GM23338 (cell line): ENCODE data around the gene GGT6. TPM values are rescaled to one million over a fixed set of nuclear protein-coding genes. Genes with fewer than 3 reads are reported as not detected.

Experiments used
- ATAC-seq: fragments of 200-7000 bp; cut with Tn5 transposase; 3 replicates; pipeline ENCODE4 v1.9.1; 2020
- DNase-seq: peaks from one replicate; pipeline ENCODE4 v3.0.0-alpha.2; 2015; ENCODE audit warnings: low spot score
- H2AFZ ChIP-seq: fragments of 200-600 bp; sonication (generic); 2 replicates; pipeline ENCODE4 v1.8.0; 2016; ENCODE audit warnings: antibody characterized with exemption, mild to moderate bottlenecking, moderate library complexity
- H3F3A ChIP-seq: fragments of 200-600 bp; sonication (generic); replicated peaks from 2 replicates; pipeline ENCODE4 v1.8.0; 2017; ENCODE audit warnings: antibody characterized with exemption, mixed run types, low read depth
- H3K27ac ChIP-seq: fragments of 200-600 bp; sonication (generic); 2 replicates; pipeline ENCODE4 v1.6.1; 2016; ENCODE audit warnings: low read depth
- H3K27me3 ChIP-seq: fragments of 200-600 bp; sonication (generic); 2 replicates; pipeline ENCODE4 v1.8.0; 2016; ENCODE audit warnings: mild to moderate bottlenecking, mixed run types, moderate library complexity; ENCODE audit not compliant: insufficient read depth
- H3K36me3 ChIP-seq: fragments of 200-600 bp; sonication (generic); 2 replicates; pipeline ENCODE4 v1.8.0; 2016; ENCODE audit warnings: mild to moderate bottlenecking; ENCODE audit not compliant: insufficient read depth
- H3K4me1 ChIP-seq: fragments of 200-600 bp; sonication (generic); 2 replicates; pipeline ENCODE4 v1.8.0; 2016; ENCODE audit warnings: mild to moderate bottlenecking, moderate library complexity; ENCODE audit not compliant: insufficient read depth
- H3K4me2 ChIP-seq: fragments of 200-600 bp; sonication (generic); 2 replicates; pipeline ENCODE4 v1.7.1; 2017; ENCODE audit warnings: mixed run types
- H3K4me3 ChIP-seq: fragments of 200-600 bp; sonication (generic); 2 replicates; pipeline ENCODE4 v1.6.1; 2016; ENCODE audit warnings: mixed run types
- H3K79me2 ChIP-seq: fragments of 200-600 bp; sonication (generic); replicated peaks from 2 replicates; pipeline ENCODE4 v1.8.0; 2017; ENCODE audit warnings: mild to moderate bottlenecking; ENCODE audit not compliant: insufficient read depth
- H3K9me2 ChIP-seq: fragments of 200-600 bp; sonication (generic); 2 replicates; pipeline ENCODE4 v1.8.0; 2017; ENCODE audit not compliant: insufficient read depth
- H4K20me1 ChIP-seq: fragments of 200-600 bp; sonication (generic); replicated peaks from 2 replicates; pipeline ENCODE4 v1.8.0; 2017; ENCODE audit warnings: mild to moderate bottlenecking; ENCODE audit not compliant: insufficient read depth
- H3K27ac Mint-ChIP-seq: 2 replicates; pipeline ENCODE4 v1.8.0; 2020; ENCODE audit warnings: inconsistent platforms, mild to moderate bottlenecking, moderate library complexity, mixed read lengths
- H3K27me3 Mint-ChIP-seq: 3 replicates; pipeline ENCODE4 v1.8.0; 2022; ENCODE audit warnings: low read depth, mild to moderate bottlenecking, moderate library complexity, mixed read lengths, inconsistent platforms; ENCODE audit not compliant: insufficient read depth, poor library complexity
- H3K36me3 Mint-ChIP-seq: 3 replicates; pipeline ENCODE4 v1.8.0; 2021; ENCODE audit warnings: low read depth, mild to moderate bottlenecking, inconsistent platforms, moderate library complexity, mixed read lengths
- H3K4me1 Mint-ChIP-seq: 3 replicates; pipeline ENCODE4 v1.8.0; 2020; ENCODE audit warnings: mild to moderate bottlenecking, inconsistent platforms, mixed read lengths
- H3K4me3 Mint-ChIP-seq: 3 replicates; pipeline ENCODE4 v1.8.0; 2021; ENCODE audit warnings: moderate library complexity, mild to moderate bottlenecking, inconsistent platforms, mixed read lengths
- H3K9me3 Mint-ChIP-seq: 3 replicates; pipeline ENCODE4 v1.8.0; 2020; ENCODE audit warnings: moderate library complexity, mild to moderate bottlenecking, inconsistent platforms, mixed read lengths
- CTCF ChIP-seq, 2 experiments: fragments of 200-600 bp in 1 of 2; sonication (generic) in 1 of 2; conservative IDR thresholded peaks; 2 replicates each; pipeline versions ENCODE4 v1.5.1 to v1.6.1; 2016 to 2017; ENCODE audit warnings: antibody characterized with exemption in 2 of 2, low read depth in 2 of 2, mild to moderate bottlenecking in 2 of 2, moderate library complexity in 1 of 2
- EZH2 ChIP-seq: fragments of 200-600 bp; sonication (generic); IDR thresholded peaks from one replicate; pipeline ENCODE4 v1.8.0; 2017; ENCODE audit warnings: antibody characterized with exemption, mild to moderate bottlenecking, low read depth; ENCODE audit not compliant: unreplicated experiment
- NANOG ChIP-seq: IDR thresholded peaks from 2 replicates; pipeline ENCODE4 v1.6.1; 2016; ENCODE audit warnings: antibody characterized with exemption, borderline replicate concordance
- POLR2AphosphoS5 ChIP-seq: IDR thresholded peaks from 2 replicates; pipeline ENCODE4 v1.6.1; 2016; ENCODE audit warnings: antibody characterized with exemption, low read depth
- REST ChIP-seq: IDR thresholded peaks from one replicate; pipeline ENCODE4 v1.6.1; 2018; ENCODE audit warnings: antibody characterized with exemption; ENCODE audit not compliant: unreplicated experiment
- ZNF114 ChIP-seq: fragments of 250-450 bp; sonication (Bioruptor Pico); IDR thresholded peaks from 2 replicates; pipeline ENCODE4 v1.5.0; 2020; ENCODE audit warnings: mild to moderate bottlenecking, moderate library complexity
- ZNF331 ChIP-seq: fragments of 250-450 bp; sonication (Bioruptor Pico); IDR thresholded peaks from 2 replicates; pipeline ENCODE4 v1.5.0; 2020; ENCODE audit warnings: low read depth, mild to moderate bottlenecking, moderate library complexity
- polyA plus RNA-seq: library from polyadenylated mRNA; unstranded; fragments of >200 nt; fragmentation: Nextera tagmentation; extraction: Ambion mirVana; gene quantifications from 2 replicates; pipeline ENCODE4 v1.2.1, GENCODE V29; 2016
- total RNA-seq: library from RNA; depleted of rRNA; stranded (reverse); fragments of >200 nt; shearing (Covaris generic); gene quantifications from 2 replicates; pipeline ENCODE4 v1.2.3, GENCODE V29; 2014

GGT6 gene
- total and polyA plus RNA-seq, 2 experiments from 2014 or later = 0.24 TPM; not detected in 1

DNA sequence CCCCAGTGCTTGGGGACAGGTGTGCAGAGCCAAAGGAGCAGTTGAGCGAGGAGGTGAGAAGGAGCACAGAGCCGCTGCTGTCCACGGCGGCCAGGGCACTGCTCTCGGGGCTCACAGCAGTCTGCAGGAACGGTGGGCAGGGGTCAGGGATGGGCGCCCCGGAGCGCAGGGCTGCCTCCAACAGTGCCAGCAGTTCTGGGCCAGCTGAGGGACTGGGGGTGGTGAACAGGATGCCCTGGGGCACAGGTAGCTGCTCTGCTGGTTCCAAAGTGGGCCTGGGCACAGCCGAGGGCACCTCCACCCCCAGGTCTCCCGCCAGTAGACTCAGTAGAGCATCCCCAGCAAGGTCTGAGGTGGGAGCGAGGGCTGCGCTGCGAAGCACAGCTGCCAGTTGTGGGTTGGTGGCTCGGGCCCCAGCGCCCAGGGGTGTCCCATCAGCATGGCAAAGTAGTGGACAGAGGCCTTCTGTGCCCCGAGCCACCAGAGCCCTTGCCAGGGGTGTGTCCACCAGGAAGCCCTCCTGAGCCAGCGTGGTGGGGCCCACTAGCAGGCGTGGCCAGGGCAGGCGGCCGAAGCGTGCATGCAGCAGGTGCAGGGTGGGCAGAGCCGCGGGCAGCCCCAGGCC lies 1.9 kb downstream of the GGT6 start (continued):
- no peak for TF ChIP-seq CTCF (conservative IDR thresholded peaks at IDR 0.05; ENCODE audit: low read depth in 2 of 2)
- TF ChIP-seq ZNF114 (CRISPR knock-in tag) = no peak
- no peak for TF ChIP-seq ZNF331 (CRISPR knock-in tag)
- TF ChIP-seq EZH2 = no peak
- TF ChIP-seq POLR2AphosphoS5 = no peak

- Histone ChIP-seq H3K9me2 (no peaks in the 10 kb centered on the region), H3K36me3 (peaks cover 8% of the 10 kb centered on the region), H3K4me1 (peaks cover 20% of the 10 kb centered on the region), H3K27me3 (no peaks in the 10 kb centered on the region), H4K20me1 (no peaks in the 10 kb centered on the region; the same call in 1 of the 2 replicates), H3F3A (0 out of 2 replicates have a peak, but pooled peaks cover 11% of the 10 kb centered on the region), H3K4me3 (no peak overlapping the region), H2AFZ (no peak overlapping the region), H3K27ac (no peak overlapping the region), H3K4me2 (no peak overlapping the region), H3K79me2 (peaks cover 28% of the 10 kb centered on the region)
- Mint-ChIP-seq H3K4me1 (peaks cover 35% of the 10 kb centered on the region), H3K27ac (no peak overlapping the region), H3K9me3 (no peaks in the 10 kb centered on the region), H3K36me3 (peaks cover 23% of the 10 kb centered on the region), H3K27me3 (peaks cover 12% of the 10 kb centered on the region), H3K4me3 (no peak overlapping the region)
- DNase-seq (no peak), ATAC-seq (no peak)
- no peak for TF ChIP-seq REST
- TF ChIP-seq CTCF (conservative IDR thresholded peaks at IDR 0.05; ENCODE audit: low read depth in 2 of 2) = no peak
- no peak for TF ChIP-seq ZNF331 (CRISPR knock-in tag)
- no peak for TF ChIP-seq ZNF114 (CRISPR knock-in tag)
- no peak for TF ChIP-seq NANOG
These were observed 2.6 kb downstream of the GGT6 start for GRCh38 chr17:4557626-4558346.
